ENCODE data around the gene LMO2. TPM values are rescaled to one million over a fixed set of nuclear protein-coding genes. Genes with fewer than 3 reads are reported as not detected.
"Not testable (repeated sequence)": the region's sequence is repeated elsewhere in the genome, so short reads cannot be mapped to it uniquely, and the experiment has no call there.

Gene LMO2
- total RNA-seq, 2 experiments from 2014 or later: 0.13 TPM; not detected in 1

DNA sequence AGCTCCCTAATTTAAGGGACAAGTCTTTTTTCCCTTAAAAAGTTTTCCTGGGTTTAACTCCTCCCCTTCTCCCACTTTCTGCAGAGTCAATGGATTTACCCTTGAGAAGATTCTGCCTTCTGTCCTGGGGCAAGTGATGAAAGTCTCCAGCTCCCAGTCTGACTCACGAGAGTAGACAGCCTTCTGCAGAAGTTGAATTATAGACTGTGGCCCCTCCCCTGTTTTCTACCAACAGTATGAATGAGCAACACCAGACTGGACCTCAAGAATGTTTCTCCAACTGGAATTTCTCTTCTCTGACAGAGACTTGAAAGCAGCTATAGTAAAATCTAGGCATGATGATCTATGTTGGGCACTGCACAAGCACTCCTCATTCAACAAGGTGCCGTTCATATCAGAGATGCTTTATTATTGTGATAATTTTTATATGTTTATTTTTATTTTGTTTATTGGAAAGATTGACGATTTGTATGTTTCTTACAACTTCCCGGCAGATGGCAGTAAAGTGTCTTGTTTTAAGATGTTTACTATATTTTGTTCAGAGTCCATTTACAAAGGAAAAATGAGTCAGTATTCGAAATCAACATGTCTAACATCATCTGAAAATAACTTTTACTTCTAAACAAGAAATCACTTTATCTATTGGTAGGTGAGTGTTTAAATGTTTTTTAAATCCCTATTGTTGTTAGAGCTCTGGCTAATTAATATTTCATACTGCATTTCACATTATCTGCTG lies 56.6 kb downstream of the LMO2 start:
- POLR2A ChIA-PET: no interaction called here

GRCh38 chr11:33832676-33833075 lies 59.2 kb downstream of the LMO2 start:
- POLR2A ChIA-PET: interaction anchor here (0.6 kb wide), 1 partner anchor 95 kb away, joined by 4 read pairs; no protein-coding TSS in a partner anchor
- CTCF ChIA-PET: interaction anchor here (0.9 kb wide), 1 partner anchor 25 kb away, joined by 4 read pairs; no protein-coding TSS in a partner anchor

More for the DNA sequence above, 56.6 kb downstream of the LMO2 start:
- CTCF ChIA-PET: no interaction called here

- POLR2A ChIA-PET: no interaction called here
- CTCF ChIA-PET: interaction anchor here (1.2 kb wide), 1 partner anchor 157 kb away, joined by 4 read pairs; no protein-coding TSS in a partner anchor
Observed at GRCh38 chr11:33830903-33831648, 60.8 kb downstream of the LMO2 start.

DNA sequence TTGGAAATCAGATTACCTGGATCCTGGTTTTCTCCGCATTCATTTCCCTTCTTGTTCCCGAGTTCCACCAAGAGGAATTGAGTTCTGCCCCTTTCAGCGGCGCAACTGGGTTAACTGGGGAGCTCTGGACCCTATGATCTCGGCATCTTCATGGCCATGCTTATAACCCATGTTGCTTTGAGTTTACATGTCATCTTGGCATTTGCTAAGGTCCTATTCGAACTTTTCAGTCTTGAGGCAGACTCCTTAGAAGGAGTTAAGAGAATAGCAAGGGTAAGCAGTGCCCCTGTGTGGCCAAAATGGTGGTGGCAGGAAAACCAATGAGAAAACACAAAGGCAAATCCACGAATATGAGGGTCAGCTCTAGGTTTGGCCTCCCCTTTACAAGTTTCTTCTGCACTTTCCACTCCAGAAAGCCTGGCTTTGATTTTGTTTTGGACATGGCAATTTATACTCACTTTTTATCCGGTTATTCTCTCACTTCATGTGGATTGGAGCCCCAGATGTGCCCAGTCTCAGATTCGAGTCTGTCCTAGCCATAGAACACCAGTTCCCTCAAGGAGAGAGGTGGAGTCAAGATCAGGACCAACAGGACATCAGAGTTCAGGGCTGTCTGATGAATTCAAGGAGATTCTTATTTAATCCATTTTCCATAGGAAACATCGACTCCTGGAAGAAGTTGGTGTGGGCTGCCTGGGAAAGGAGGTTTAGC lies 62.3 kb downstream of the LMO2 start:
- ChIA-PET CTCF (interaction anchor here (0.6 to 2.5 kb wide), 6 partner anchors 11 to 146 kb away, joined by 3 to 16 read pairs (median 4); no protein-coding TSS in a partner anchor), POLR2A (no interaction called here)

GRCh38 chr11:33828604-33829429 lies 63.1 kb downstream of the LMO2 start:
- POLR2A ChIA-PET: no interaction called here
- CTCF ChIA-PET: interaction anchor here (0.6 to 2.5 kb wide), 6 partner anchors 10 to 147 kb away, joined by 3 to 16 read pairs (median 3); no protein-coding TSS in a partner anchor

GRCh38 chr11:33827206-33827605 lies 64.7 kb downstream of the LMO2 start:
- ChIA-PET POLR2A (no interaction called here), CTCF (interaction anchor here (1.3 kb wide), 1 partner anchor 31 kb away, joined by 4 read pairs; no protein-coding TSS in a partner anchor)

- ChIA-PET POLR2A (no interaction called here), CTCF (no interaction called here)
Observed at GRCh38 chr11:33825854-33826560, 65.9 kb downstream of the LMO2 start.

DNA sequence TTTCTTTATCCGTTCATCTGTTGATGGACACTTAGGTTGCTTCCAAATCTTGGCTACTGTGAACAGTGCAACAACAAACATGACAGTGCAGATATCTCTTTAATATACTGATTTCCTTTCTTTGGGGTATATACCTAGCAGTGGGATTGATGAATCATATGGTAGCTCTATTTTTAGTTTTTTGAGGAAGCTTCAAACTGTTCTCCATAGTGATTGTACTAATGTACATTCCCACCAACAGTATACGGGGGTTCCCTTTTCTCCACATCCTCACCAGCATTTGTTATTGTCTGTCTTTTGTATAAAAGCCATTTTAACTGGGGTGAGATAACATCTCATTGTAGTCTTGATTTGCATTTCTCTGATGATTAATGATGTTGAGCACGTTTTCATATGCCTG lies 68.9 kb downstream of the LMO2 start:
- POLR2A ChIA-PET: not testable (repeated sequence)
- CTCF ChIA-PET: interaction anchor here (1.1 kb wide), 1 partner anchor 14 kb away, joined by 4 read pairs; no protein-coding TSS in a partner anchor

DNA sequence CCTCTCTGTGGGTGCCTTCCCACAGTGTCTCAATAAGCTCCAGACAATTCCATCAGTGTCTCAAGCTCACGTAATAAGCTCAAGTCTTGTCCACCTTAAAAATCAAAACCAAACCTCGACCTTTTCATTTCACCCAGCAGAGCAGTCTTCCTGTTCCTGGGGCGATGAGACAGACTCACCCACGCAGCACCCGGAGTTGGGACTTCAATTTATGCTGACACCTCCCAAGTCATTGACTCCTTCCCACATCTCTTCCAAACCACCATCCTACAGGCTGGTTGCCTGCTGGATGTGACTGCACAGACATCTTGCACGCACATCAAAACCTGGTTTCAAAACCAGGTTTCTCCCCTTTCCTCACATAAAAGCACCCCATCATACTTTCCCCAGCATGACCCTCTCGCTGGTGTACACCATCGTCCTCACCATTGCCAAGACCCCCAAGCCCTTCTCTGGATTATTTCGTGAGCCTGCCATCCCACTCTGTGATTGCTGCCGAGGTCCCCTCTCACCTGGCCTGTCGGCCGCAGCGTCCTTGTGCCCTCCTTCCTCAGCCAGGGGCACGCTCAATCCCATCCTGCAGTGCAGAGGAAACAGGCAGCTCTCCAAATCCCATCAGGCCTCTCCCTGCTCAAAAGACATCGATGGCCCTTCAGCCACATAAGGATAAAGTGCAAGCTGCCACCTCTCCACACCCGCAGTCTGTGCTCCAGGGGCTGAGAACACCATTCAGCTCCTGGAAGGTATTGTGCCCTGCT lies 72.4 kb downstream of the LMO2 start:
- POLR2A ChIA-PET: no interaction called here

More for the DNA sequence above, 72.4 kb downstream of the LMO2 start:
- CTCF ChIA-PET: interaction anchor here (1.6 kb wide), 1 partner anchor 10 kb away, joined by 5 read pairs; no protein-coding TSS in a partner anchor

Other genes starting within 250 kb of the LMO2 start
- not detected for gene C11orf91, start 191.2 kb downstream of the LMO2 start, total RNA-seq
- 10 to 100 TPM; 26.4 to 27.4 TPM for gene CD59, start 155.7 kb downstream of the LMO2 start, total RNA-seq
- 10 to 100 TPM; 18.1 to 18.3 TPM for gene FBXO3, start 117.6 kb downstream of the LMO2 start, total RNA-seq
- 100 to 1,000 TPM; 294 TPM for gene CAPRIN1, start 159.7 kb upstream of the LMO2 start, total RNA-seq
- 100 to 1,000 TPM; 154 to 160 TPM for gene NAT10, start 213.6 kb upstream of the LMO2 start, total RNA-seq